GM18873 (cell line): ENCODE results near the gene TMCO4.

ENCODE experiments used
- ATAC-seq: cut with Tn5 transposase; IDR thresholded peaks from one replicate; pipeline ENCODE4 v1.9.1; 2021; ENCODE audit warnings: mild to moderate bottlenecking, moderate library complexity, moderate number of reproducible peaks; ENCODE audit not compliant: unreplicated experiment, low FRiP score

The TMCO4 gene

GRCh38 chr1:19728413-19729145 is 71.1 kb downstream of the TMCO4 start:
- no peak for ATAC-seq

- ATAC-seq: no peak
Measured at GRCh38 chr1:19725606-19726005, 74.1 kb downstream of the TMCO4 start.

- no peak for ATAC-seq
Measured at GRCh38 chr1:19723874-19724273, 75.8 kb downstream of the TMCO4 start.

- no peak for ATAC-seq
Measured at GRCh38 chr1:19720973-19721372, 78.7 kb downstream of the TMCO4 start.

- ATAC-seq: no peak
Measured at GRCh38 chr1:19720174-19720573, 79.5 kb downstream of the TMCO4 start.

- ATAC-seq: no peak
Measured at GRCh38 chr1:19717467-19717866, 82.2 kb downstream of the TMCO4 start.

- ATAC-seq: no peak
Measured at GRCh38 chr1:19715334-19716203, 84.1 kb downstream of the TMCO4 start.

- no peak for ATAC-seq
Measured at GRCh38 chr1:19712928-19713327, 86.8 kb downstream of the TMCO4 start.

GRCh38 chr1:19710825-19711611 is 88.7 kb downstream of the TMCO4 start:
- no peak for ATAC-seq

- ATAC-seq: no peak
Measured at GRCh38 chr1:19709260-19709793, 90.4 kb downstream of the TMCO4 start.

- no peak for ATAC-seq
Measured at GRCh38 chr1:19708567-19709110, 91.1 kb downstream of the TMCO4 start.

- no peak for ATAC-seq
Measured at GRCh38 chr1:19706136-19706535, 93.6 kb downstream of the TMCO4 start.

GRCh38 chr1:19705464-19705863 is 94.3 kb downstream of the TMCO4 start:
- no peak for ATAC-seq

GRCh38 chr1:19704247-19705113 is 95.2 kb downstream of the TMCO4 start:
- ATAC-seq: no peak

GRCh38 chr1:19703280-19703679 is 96.4 kb downstream of the TMCO4 start:
- ATAC-seq: no peak

- ATAC-seq: no peak
Measured at GRCh38 chr1:19700079-19700777, 99.5 kb downstream of the TMCO4 start.

- no peak for ATAC-seq
Measured at GRCh38 chr1:19698181-19698580, 101.5 kb downstream of the TMCO4 start.

GRCh38 chr1:19696820-19697219 is 102.9 kb downstream of the TMCO4 start:
- no peak for ATAC-seq

GRCh38 chr1:19695772-19696171 is 103.9 kb downstream of the TMCO4 start:
- no peak for ATAC-seq
